ENCODE measurements around the gene PCSK5.

- TF ChIP-seq CTCF (IDR thresholded peaks at IDR 0.05; ENCODE audit: low read length) = no peak
- no peak for TF ChIP-seq EZH2 (optimal IDR thresholded peaks at IDR 0.05; ENCODE audit: low read depth, low read length)
Measured at GRCh38 chr9:75885652-75886051, 4.8 kb upstream of the PCSK5 start.
